IPS-20b (cell line): ENCODE results near the gene FBP2.
"Not testable (repeated sequence)": the region's sequence is repeated elsewhere in the genome, so short reads cannot be mapped to it uniquely, and the experiment has no call there.

Source experiments
- H3K27ac ChIP-seq: one replicate; pipeline ENCODE4 v1.5.1; 2013; ENCODE audit warnings: low read length
- H3K27me3 ChIP-seq: 2 replicates; pipeline ENCODE4 v1.6.1; 2013; ENCODE audit warnings: mild to moderate bottlenecking, low read length, inconsistent platforms; ENCODE audit not compliant: insufficient read depth
- H3K36me3 ChIP-seq: 2 replicates; pipeline ENCODE4 v1.6.1; 2013; ENCODE audit warnings: low read depth, mild to moderate bottlenecking, inconsistent platforms, low read length, moderate library complexity; ENCODE audit not compliant: insufficient read depth
- H3K4me1 ChIP-seq: 2 replicates; pipeline ENCODE4 v1.6.1; 2013; ENCODE audit warnings: mild to moderate bottlenecking, control low read depth, inconsistent platforms, low read length, moderate library complexity; ENCODE audit not compliant: insufficient read depth
- H3K4me3 ChIP-seq: 2 replicates; pipeline ENCODE4 v1.5.1; 2013; ENCODE audit warnings: mild to moderate bottlenecking, low read length, inconsistent platforms
- H3K9ac ChIP-seq: 2 replicates; pipeline ENCODE4 v1.6.1; 2013; ENCODE audit warnings: low read depth, mild to moderate bottlenecking, inconsistent platforms, low read length, moderate library complexity
- H3K9me3 ChIP-seq: 2 replicates; pipeline ENCODE4 v1.6.1; 2013; ENCODE audit warnings: mild to moderate bottlenecking, low read depth, low read length, inconsistent platforms; ENCODE audit not compliant: insufficient read depth

The FBP2 gene

GRCh38 chr9:94581728-94582127, 11.9 kb downstream of the FBP2 start:
- no peak overlapping the region for H3K27ac ChIP-seq
- H3K9ac ChIP-seq, result no peak overlapping the region
- no peaks in the 10 kb centered on the region for H3K4me1 ChIP-seq
- no peaks in the 10 kb centered on the region; the same call in 1 of the 2 replicates for H3K9me3 ChIP-seq
- H3K27me3 ChIP-seq, result no peaks in the 10 kb centered on the region
- no peak overlapping the region for H3K4me3 ChIP-seq
- H3K36me3 ChIP-seq, result no peaks in the 10 kb centered on the region

DNA sequence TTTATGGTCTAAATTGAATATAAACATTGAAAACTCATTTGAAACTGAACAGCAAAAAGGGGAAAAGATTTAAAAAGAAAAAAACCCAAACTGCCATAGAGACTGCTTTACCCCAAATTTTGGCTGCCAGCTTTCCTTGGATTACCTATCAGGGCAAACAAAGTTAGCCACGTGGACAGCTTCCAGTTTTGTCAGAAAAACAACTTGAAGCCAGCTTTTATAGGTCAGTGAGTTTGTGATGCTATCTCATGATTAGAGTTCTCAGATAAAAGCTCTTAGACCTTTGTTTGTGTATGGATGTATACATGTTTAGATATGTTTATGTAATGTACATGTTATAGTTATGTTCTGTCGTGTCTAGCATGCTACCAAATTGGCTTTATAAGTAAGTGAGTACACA, 16.1 kb downstream of the FBP2 start:
- Histone ChIP-seq H3K4me3 (no peak overlapping the region), H3K27me3 (no peaks in the 10 kb centered on the region), H3K4me1 (no peaks in the 10 kb centered on the region), H3K9ac (no peak overlapping the region), H3K27ac (no peak overlapping the region), H3K36me3 (no peaks in the 10 kb centered on the region), H3K9me3 (no peaks in the 10 kb centered on the region; the same call in 1 of the 2 replicates)

GRCh38 chr9:94577036-94577435, 16.6 kb downstream of the FBP2 start:
- no peak overlapping the region for H3K4me3 ChIP-seq
- H3K36me3 ChIP-seq, result no peaks in the 10 kb centered on the region
- no peak overlapping the region for H3K9ac ChIP-seq
- H3K27me3 ChIP-seq, result no peaks in the 10 kb centered on the region; the same call in 1 of the 2 replicates
- no peaks in the 10 kb centered on the region for H3K4me1 ChIP-seq
- H3K27ac ChIP-seq, result no peak overlapping the region
- H3K9me3 ChIP-seq, result no peaks in the 10 kb centered on the region; the same call in 1 of the 2 replicates

- no peak overlapping the region for H3K9ac ChIP-seq
- H3K27me3 ChIP-seq, result no peaks in the 10 kb centered on the region; the same call in 1 of the 2 replicates
- H3K4me1 ChIP-seq, result no peaks in the 10 kb centered on the region
- H3K4me3 ChIP-seq, result no peak overlapping the region
- H3K36me3 ChIP-seq, result no peaks in the 10 kb centered on the region
- H3K9me3 ChIP-seq, result no peaks in the 10 kb centered on the region; the same call in 1 of the 2 replicates
- H3K27ac ChIP-seq, result no peak overlapping the region
Measured at GRCh38 chr9:94576131-94576530, 17.5 kb downstream of the FBP2 start.

- no peaks in the 10 kb centered on the region for H3K36me3 ChIP-seq
Measured at GRCh38 chr9:94568972-94569712, 24.5 kb downstream of the FBP2 start.

GRCh38 chr9:94568250-94568889, 25.3 kb downstream of the FBP2 start:
- Histone ChIP-seq H3K36me3 (no peaks in the 10 kb centered on the region), H3K27ac (no peak overlapping the region), H3K4me3 (no peak overlapping the region), H3K9ac (no peak overlapping the region), H3K4me1 (peaks cover 4% of the 10 kb centered on the region; the same call in 1 of the 2 replicates), H3K27me3 (no peaks in the 10 kb centered on the region; the same call in 1 of the 2 replicates), H3K9me3 (no peaks in the 10 kb centered on the region)

More at GRCh38 chr9:94568972-94569712, 24.5 kb downstream of the FBP2 start:
- no peak overlapping the region for H3K4me3 ChIP-seq
- peaks cover 4% of the 10 kb centered on the region; the same call in 1 of the 2 replicates for H3K4me1 ChIP-seq
- H3K9me3 ChIP-seq, result no peaks in the 10 kb centered on the region
- H3K27me3 ChIP-seq, result no peaks in the 10 kb centered on the region; the same call in 1 of the 2 replicates
- H3K9ac ChIP-seq, result no peak overlapping the region
- no peak overlapping the region for H3K27ac ChIP-seq

GRCh38 chr9:94567271-94567670, 26.4 kb downstream of the FBP2 start:
- Histone ChIP-seq H3K36me3 (no peaks in the 10 kb centered on the region), H3K27ac (no peak overlapping the region), H3K4me3 (no peak overlapping the region), H3K9me3 (no peaks in the 10 kb centered on the region), H3K4me1 (peaks cover 4% of the 10 kb centered on the region; the same call in 1 of the 2 replicates), H3K27me3 (no peaks in the 10 kb centered on the region; the same call in 1 of the 2 replicates), H3K9ac (no peak overlapping the region)

GRCh38 chr9:94566550-94566949, 27.1 kb downstream of the FBP2 start:
- Histone ChIP-seq H3K27ac (no peak overlapping the region), H3K27me3 (no peaks in the 10 kb centered on the region), H3K4me1 (peaks cover 4% of the 10 kb centered on the region; the same call in 1 of the 2 replicates), H3K9ac (no peak overlapping the region), H3K4me3 (no peak overlapping the region), H3K9me3 (no peaks in the 10 kb centered on the region), H3K36me3 (no peaks in the 10 kb centered on the region)

DNA sequence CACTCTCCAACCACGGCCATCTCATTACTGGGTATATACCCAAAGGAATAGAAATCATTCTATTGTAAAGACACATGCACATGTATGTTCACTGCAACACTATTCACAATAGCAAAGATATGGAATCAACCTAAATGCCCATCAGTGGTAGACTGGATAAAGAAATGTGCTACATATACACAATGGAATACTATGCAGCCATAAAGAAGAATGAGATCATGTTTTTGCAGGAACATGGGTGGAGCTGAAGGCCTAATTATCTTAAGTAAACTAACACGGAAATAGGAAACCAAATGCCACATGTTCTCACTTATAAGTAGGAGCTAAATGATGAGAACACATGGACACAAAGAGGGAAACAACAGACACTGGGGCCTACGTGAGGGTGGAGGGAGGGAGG, 29.3 kb downstream of the FBP2 start:
- H3K27me3 ChIP-seq, result not testable (repeated sequence)

DNA sequence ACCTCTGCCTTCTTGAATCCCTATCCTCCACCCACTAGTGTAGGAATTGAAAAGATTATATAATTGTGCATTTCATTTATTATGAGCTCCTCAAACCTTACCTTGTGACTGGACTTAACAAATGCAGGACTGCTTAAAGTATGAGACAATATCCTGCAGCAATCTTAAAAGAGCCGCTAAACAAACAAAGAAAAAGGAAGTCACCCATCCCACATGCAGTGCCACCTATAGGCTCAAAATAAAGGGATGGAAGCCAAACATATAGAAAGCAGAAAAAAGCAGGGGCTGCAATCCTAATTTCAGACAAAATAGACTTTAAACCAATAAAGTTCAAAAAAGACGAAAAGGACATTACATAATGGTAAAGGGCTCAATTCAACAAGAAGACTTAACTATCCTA, 30.1 kb downstream of the FBP2 start:
- Histone ChIP-seq H3K9me3 (no peaks in the 10 kb centered on the region), H3K9ac (no peak overlapping the region), H3K4me3 (no peak overlapping the region), H3K27ac (no peak overlapping the region), H3K27me3 (no peaks in the 10 kb centered on the region), H3K4me1 (no peaks in the 10 kb centered on the region), H3K36me3 (no peaks in the 10 kb centered on the region)

More for the DNA sequence above, 29.3 kb downstream of the FBP2 start:
- not testable (repeated sequence) for H3K9ac ChIP-seq, H3K27ac ChIP-seq, H3K4me1 ChIP-seq, H3K4me3 ChIP-seq, H3K9me3 ChIP-seq, H3K36me3 ChIP-seq

GRCh38 chr9:94560237-94560636, 33.4 kb downstream of the FBP2 start:
- Histone ChIP-seq H3K9me3 (no peaks in the 10 kb centered on the region), H3K27ac (no peak overlapping the region), H3K4me3 (no peak overlapping the region), H3K9ac (no peak overlapping the region), H3K4me1 (no peaks in the 10 kb centered on the region), H3K36me3 (no peaks in the 10 kb centered on the region), H3K27me3 (no peaks in the 10 kb centered on the region)

- H3K27me3 ChIP-seq, result no peaks in the 10 kb centered on the region
- H3K4me3 ChIP-seq, result no peak overlapping the region
- no peaks in the 10 kb centered on the region for H3K36me3 ChIP-seq
- H3K9me3 ChIP-seq, result no peaks in the 10 kb centered on the region
- no peak overlapping the region for H3K27ac ChIP-seq
- no peak overlapping the region for H3K9ac ChIP-seq
- no peaks in the 10 kb centered on the region for H3K4me1 ChIP-seq
Measured at GRCh38 chr9:94557376-94557775, 36.2 kb downstream of the FBP2 start.
